CD14-positive monocyte (primary cell): Measurements from ENCODE around the gene TMEM151A. TPM values are rescaled to one million over a fixed set of nuclear protein-coding genes. Genes with fewer than 3 reads are reported as not detected.

Experiments used
- DNase-seq, 3 donors: peaks; one replicate each; pipeline ENCODE4 v3.0.0-alpha.2; 2011 to 2022
- H2AFZ ChIP-seq: 2 replicates; pipeline ENCODE4 v1.6.0; 2012; ENCODE audit warnings: mild to moderate bottlenecking, low read depth, low read length, inconsistent platforms; ENCODE audit not compliant: insufficient read depth, poor library complexity, severe bottlenecking
- H3K27ac ChIP-seq, 2 donors: 1 replicate in 1 of 2; 2 replicates in 1 of 2; pipeline ENCODE4 v1.5.1; 2012 to 2013; ENCODE audit warnings: low read length in 2 of 2, control low read depth in 1 of 2, inconsistent platforms in 1 of 2, low read depth in 1 of 2, mild to moderate bottlenecking in 1 of 2
- H3K27me3 ChIP-seq, 2 donors: one replicate each; pipeline versions ENCODE4 v1.6.0 to v1.6.1; 2011 to 2013; ENCODE audit warnings: low read length in 2 of 2; ENCODE audit not compliant: control insufficient read depth in 2 of 2, insufficient read depth in 2 of 2
- H3K36me3 ChIP-seq, 2 donors: replicated peaks in 1 of 2; 1 replicate in 1 of 2; 2 replicates in 1 of 2; pipeline versions ENCODE4 v1.5.1 to v1.6.1; 2012 to 2013; ENCODE audit warnings: low read length in 2 of 2, control low read depth in 1 of 2, inconsistent platforms in 1 of 2, mild to moderate bottlenecking in 1 of 2; ENCODE audit not compliant: insufficient read depth in 2 of 2, control insufficient read depth in 1 of 2
- H3K4me1 ChIP-seq, 2 donors: 1 replicate in 1 of 2; 2 replicates in 1 of 2; pipeline versions ENCODE4 v1.5.1 to v1.6.1; 2012 to 2013; ENCODE audit warnings: low read length in 2 of 2, control low read depth in 1 of 2, inconsistent platforms in 1 of 2, mild to moderate bottlenecking in 1 of 2, moderate library complexity in 1 of 2; ENCODE audit not compliant: insufficient read depth in 2 of 2, control insufficient read depth in 1 of 2
- H3K4me2 ChIP-seq: replicated peaks from 2 replicates; pipeline ENCODE3; 2012; ENCODE audit warnings: low read length, moderate library complexity, mild to moderate bottlenecking; ENCODE audit not compliant: poor library complexity, severe bottlenecking; ENCODE audit errors: extremely low read depth
- H3K4me3 ChIP-seq, 3 experiments: fragments of 200-600 bp in 1 of 3; sonication (generic) in 1 of 3; replicated peaks in 1 of 3; 1 replicate in 2 of 3; 2 replicates in 1 of 3; pipeline ENCODE4 v1.5.1; 2011 to 2013; ENCODE audit warnings: low read length in 3 of 3, mild to moderate bottlenecking in 3 of 3, control low read depth in 2 of 3, low read depth in 2 of 3, inconsistent platforms in 1 of 3, moderate library complexity in 1 of 3
- H3K79me2 ChIP-seq: 2 replicates; pipeline ENCODE4 v1.6.0; 2012; ENCODE audit warnings: mild to moderate bottlenecking, control low read depth, inconsistent platforms, low read length, moderate library complexity; ENCODE audit not compliant: insufficient read depth
- H3K9ac ChIP-seq: 2 replicates; pipeline ENCODE4 v1.6.0; 2017; ENCODE audit warnings: low read length, mild to moderate bottlenecking; ENCODE audit not compliant: insufficient read depth, poor library complexity, severe bottlenecking
- H3K9me3 ChIP-seq, 2 donors: replicated peaks in 1 of 2; 1 replicate in 1 of 2; 2 replicates in 1 of 2; pipeline versions ENCODE4 v1.5.1 to v1.6.1; 2012 to 2013; ENCODE audit warnings: low read length in 2 of 2, control low read depth in 1 of 2; ENCODE audit not compliant: control insufficient read depth in 1 of 2, insufficient read depth in 1 of 2
- H4K20me1 ChIP-seq: 2 replicates; pipeline ENCODE4 v1.6.0; 2012; ENCODE audit warnings: mild to moderate bottlenecking, low read length, control low read depth, moderate library complexity; ENCODE audit not compliant: insufficient read depth
- H3K27ac Mint-ChIP-seq, 7 donors: one replicate each; pipeline ENCODE4 v1.8.0; 2020; ENCODE audit warnings: mild to moderate bottlenecking in 7 of 7, mixed read lengths in 7 of 7, moderate library complexity in 6 of 7, inconsistent platforms in 2 of 7
- H3K27me3 Mint-ChIP-seq, 3 donors: one replicate each; pipeline ENCODE4 v1.8.0; 2021 to 2022; ENCODE audit warnings: low read depth in 3 of 3, mild to moderate bottlenecking in 3 of 3, mixed read lengths in 3 of 3, moderate library complexity in 3 of 3, inconsistent platforms in 1 of 3
- H3K36me3 Mint-ChIP-seq, 2 donors: one replicate each; pipeline ENCODE4 v1.8.0; 2020; ENCODE audit warnings: mixed read lengths in 2 of 2, inconsistent platforms in 1 of 2, mild to moderate bottlenecking in 1 of 2
- H3K4me1 Mint-ChIP-seq: one replicate; pipeline ENCODE4 v1.8.0; 2020; ENCODE audit warnings: mild to moderate bottlenecking, mixed read lengths
- H3K4me3 Mint-ChIP-seq, 2 donors: one replicate each; pipeline ENCODE4 v1.8.0; 2020; ENCODE audit warnings: mild to moderate bottlenecking in 2 of 2, mixed read lengths in 2 of 2, moderate library complexity in 1 of 2
- H3K9me3 Mint-ChIP-seq, 7 donors: one replicate each; pipeline ENCODE4 v1.8.0; 2020 to 2022; ENCODE audit warnings: mixed read lengths in 7 of 7, mild to moderate bottlenecking in 6 of 7, moderate library complexity in 6 of 7, inconsistent platforms in 2 of 7
- CTCF ChIP-seq: fragments of 200-600 bp; IDR thresholded peaks from one replicate; pipeline ENCODE4 v1.8.0; 2022; ENCODE audit warnings: antibody characterized with exemption, mild to moderate bottlenecking
- WGBS: methylation state at CpG from one replicate; pipeline ENCODE4 v1.1.5; 2013; ENCODE audit warnings: missing lambda C conversion rate; ENCODE audit not compliant: insufficient coverage; 5-methylcytosine and 5-hydroxymethylcytosine counted together
- intact Hi-C, 2 donors: fragments of 100-400 bp; cut with micrococcal nuclease; formaldehyde crosslinking; loops; one replicate each; pipeline versions ENCODE4 v1.15.0 to v1.15.1; 2023
- polyA plus RNA-seq, 3 donors: library from polyadenylated mRNA; depleted of rRNA in 1 of 3; unstranded in 2 of 3; stranded (reverse) in 1 of 3; fragments of 300-500 nt in 2 of 3; fragments of >200 nt in 1 of 3; fragmentation: Illumina TruSeq in 2 of 3; gene quantifications; 1 replicate in 2 of 3; 2 replicates in 1 of 3; pipeline ENCODE4 v1.2.3, GENCODE V29; 2012 to 2021

The TMEM151A gene
- polyA plus RNA-seq, 3 donors = not detected

DNA sequence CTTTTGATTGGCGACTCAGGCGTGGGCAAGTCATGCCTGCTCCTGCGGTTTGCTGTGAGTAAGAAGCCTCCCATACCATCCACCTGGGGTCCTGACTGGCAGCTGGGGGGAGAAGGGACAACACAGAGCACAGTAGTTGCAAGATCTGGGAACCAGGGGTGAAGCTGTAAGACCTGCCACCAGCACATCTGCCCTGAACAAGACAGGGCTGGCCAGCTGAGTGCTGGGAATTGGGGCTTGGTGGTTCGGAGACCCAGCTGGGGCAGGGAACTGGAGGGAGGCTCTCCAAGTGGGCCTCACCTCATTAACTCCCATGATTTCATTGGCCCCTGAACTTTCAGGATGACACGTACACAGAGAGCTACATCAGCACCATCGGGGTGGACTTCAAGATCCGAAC is 19.9 kb upstream of the TMEM151A start:
- peaks cover 3 to 4% (median 4%) of the 10 kb centered on the region in 3 donors for H3K27me3 Mint-ChIP-seq
- TF ChIP-seq CTCF = no peak
- Histone ChIP-seq H4K20me1 (peaks cover 80% of the 10 kb centered on the region), H3K4me2 (no peak overlapping the region), H2AFZ (no peak overlapping the region), H3K36me3 (peaks cover 49 to 60% of the 10 kb centered on the region in 2 donors), H3K27ac (no peak overlapping the region), H3K79me2 (peaks cover 41% of the 10 kb centered on the region), H3K9ac (no peak overlapping the region), H3K9me3 (no peaks in the 10 kb centered on the region), H3K4me3 (no peak overlapping the region), H3K4me1 (peaks cover 23 to 31% of the 10 kb centered on the region in 2 donors), H3K27me3 (no peaks in the 10 kb centered on the region)
- H3K27ac Mint-ChIP-seq = peak overlapping the region in 1 of 7 donors; percentile 84
- H3K36me3 Mint-ChIP-seq = peaks cover 54 to 61% of the 10 kb centered on the region in 2 donors
- H3K4me1 Mint-ChIP-seq = peaks cover 32% of the 10 kb centered on the region
- intact Hi-C loops = no loop called here
- no peak overlapping the region for H3K4me3 Mint-ChIP-seq
- no peak for DNase-seq
- 95% methylated on average over 3 of the region's 7 CpGs for WGBS
- no peaks in the 10 kb centered on the region for H3K9me3 Mint-ChIP-seq

GRCh38 chr11:66272596-66272995 is 19.1 kb upstream of the TMEM151A start:
- Histone ChIP-seq H3K4me1 (peaks cover 21 to 31% of the 10 kb centered on the region in 2 donors), H3K79me2 (peaks cover 41% of the 10 kb centered on the region), H3K4me3 (no peak overlapping the region), H3K9me3 (no peaks in the 10 kb centered on the region), H3K36me3 (peaks cover 49 to 60% of the 10 kb centered on the region in 2 donors), H3K9ac (no peak overlapping the region), H3K27me3 (peaks cover 0 to 3% of the 10 kb centered on the region in 2 donors), H2AFZ (no peak overlapping the region), H3K4me2 (no peak overlapping the region), H4K20me1 (peaks cover 87% of the 10 kb centered on the region), H3K27ac (no peak overlapping the region)
- Mint-ChIP-seq H3K27me3 (peaks cover 6 to 11% (median 7%) of the 10 kb centered on the region in 3 donors), H3K27ac (peak overlapping the region in 1 of 7 donors; percentile 50), H3K4me3 (no peak overlapping the region), H3K9me3 (no peaks in the 10 kb centered on the region), H3K36me3 (peaks cover 59 to 65% of the 10 kb centered on the region in 2 donors), H3K4me1 (peaks cover 33% of the 10 kb centered on the region)
- WGBS = 91% methylated on average over 1 of the region's 2 CpGs
- DNase-seq = no peak
- TF ChIP-seq CTCF = no peak
- intact Hi-C loops = no loop called here
